Hepatocyte (in vitro differentiated cells): ENCODE measurements around the gene NOB1. TPM values are rescaled to one million over a fixed set of nuclear protein-coding genes. Genes with fewer than 3 reads are reported as not detected.

Experiments
- DNase-seq: peaks from one replicate; pipeline ENCODE4 v3.0.0-alpha.2; 2016; ENCODE audit warnings: low spot score
- H2AFZ ChIP-seq: fragments of 200-600 bp; sonication (generic); 2 replicates; pipeline ENCODE4 v1.6.0; 2016; ENCODE audit warnings: antibody characterized with exemption, mild to moderate bottlenecking
- H3K27ac ChIP-seq: fragments of 200-600 bp; sonication (generic); 2 replicates; pipeline ENCODE4 v1.5.1; 2016; ENCODE audit warnings: mild to moderate bottlenecking
- H3K27me3 ChIP-seq: fragments of 200-600 bp; sonication (generic); 2 replicates; pipeline ENCODE4 v1.6.1; 2016
- H3K36me3 ChIP-seq: fragments of 200-600 bp; sonication (generic); replicated peaks from 2 replicates; pipeline ENCODE4 v1.5.1; 2016; ENCODE audit warnings: low read depth; ENCODE audit not compliant: insufficient read depth
- H3K4me1 ChIP-seq: fragments of 200-600 bp; sonication (generic); 2 replicates; pipeline ENCODE4 v1.5.1; 2016; ENCODE audit warnings: mild to moderate bottlenecking, moderate library complexity; ENCODE audit not compliant: insufficient read depth
- H3K4me2 ChIP-seq: fragments of 200-600 bp; sonication (generic); 2 replicates; pipeline ENCODE4 v1.6.0; 2016
- H3K4me3 ChIP-seq: fragments of 200-600 bp; sonication (generic); 2 replicates; pipeline ENCODE4 v1.5.1; 2016; ENCODE audit warnings: mild to moderate bottlenecking
- H3K79me2 ChIP-seq: fragments of 200-600 bp; sonication (generic); 2 replicates; pipeline ENCODE4 v1.6.0; 2017; ENCODE audit warnings: mild to moderate bottlenecking
- H3K9me2 ChIP-seq: fragments of 200-600 bp; sonication (generic); replicated peaks from 2 replicates; pipeline ENCODE4 v1.6.0; 2017; ENCODE audit warnings: mild to moderate bottlenecking; ENCODE audit not compliant: insufficient read depth
- H3K9me3 ChIP-seq: fragments of 200-600 bp; sonication (generic); 2 replicates; pipeline ENCODE4 v1.5.1; 2016; ENCODE audit warnings: low read depth, mild to moderate bottlenecking
- H4K20me1 ChIP-seq: fragments of 200-600 bp; sonication (generic); 2 replicates; pipeline ENCODE4 v1.6.0; 2016; ENCODE audit warnings: mild to moderate bottlenecking; ENCODE audit not compliant: insufficient read depth, poor library complexity, severe bottlenecking
- CTCF ChIP-seq: fragments of 200-600 bp; sonication (generic); IDR thresholded peaks from 2 replicates; pipeline ENCODE4 v1.5.1; 2016; ENCODE audit warnings: antibody characterized with exemption, mild to moderate bottlenecking; ENCODE audit not compliant: poor library complexity
- EZH2 ChIP-seq: fragments of 200-600 bp; sonication (generic); IDR thresholded peaks from 2 replicates; pipeline ENCODE4 v1.6.1; 2016; ENCODE audit warnings: antibody characterized with exemption, mild to moderate bottlenecking, borderline replicate concordance
- EZH2phosphoT487 ChIP-seq: fragments of 200-600 bp; sonication (generic); IDR thresholded peaks from one replicate; pipeline ENCODE4 v1.6.1; 2018; ENCODE audit warnings: antibody characterized with exemption, mild to moderate bottlenecking, low read depth, moderate library complexity; ENCODE audit not compliant: unreplicated experiment, severe bottlenecking
- WGBS: methylation state at CpG from one replicate; pipeline ENCODE4 v1.1.6; 2016; ENCODE audit warnings: low lambda C conversion rate; ENCODE audit errors: missing lambda C conversion rate; 5-methylcytosine and 5-hydroxymethylcytosine counted together
- polyA plus RNA-seq: library from polyadenylated mRNA; unstranded; fragments of >200 nt; fragmentation: Nextera tagmentation; extraction: Ambion mirVana; gene quantifications from 2 replicates; pipeline ENCODE4 v1.2.1, GENCODE V29; 2016
- total RNA-seq: library from RNA; depleted of rRNA; stranded (reverse); fragments of >200 nt; gene quantifications from 2 replicates; pipeline ENCODE4 v1.2.3, GENCODE V29; 2014

The NOB1 gene
- total and polyA plus RNA-seq, 2 experiments from 2014 or later = 23.9 to 25.1 TPM

- no peaks in the 10 kb centered on the region for H3K27me3 ChIP-seq
- no peaks in the 10 kb centered on the region for H3K36me3 ChIP-seq
- TF ChIP-seq EZH2phosphoT487 (no peak), CTCF (no peak), EZH2 (no peak)
- no peak overlapping the region for H2AFZ ChIP-seq
- no peaks in the 10 kb centered on the region for H3K9me2 ChIP-seq
- no peak for DNase-seq
- H3K27ac ChIP-seq = no peak overlapping the region
- H3K4me1 ChIP-seq = no peaks in the 10 kb centered on the region
- peaks cover 69% of the 10 kb centered on the region for H3K79me2 ChIP-seq
- no peak overlapping the region for H3K4me2 ChIP-seq
- H3K9me3 ChIP-seq = no peaks in the 10 kb centered on the region
- peaks cover under 1% of the 10 kb centered on the region for H4K20me1 ChIP-seq
- no peak overlapping the region for H3K4me3 ChIP-seq
Measured at GRCh38 chr16:69775563-69775962, 20.8 kb upstream of the NOB1 start.

- Histone ChIP-seq H3K4me3 (no peak overlapping the region), H3K9me2 (no peaks in the 10 kb centered on the region), H3K36me3 (no peaks in the 10 kb centered on the region), H3K4me1 (no peaks in the 10 kb centered on the region), H2AFZ (no peak overlapping the region), H3K4me2 (no peak overlapping the region), H4K20me1 (peaks cover 3% of the 10 kb centered on the region), H3K27me3 (no peaks in the 10 kb centered on the region), H3K79me2 (peaks cover 81% of the 10 kb centered on the region), H3K9me3 (no peaks in the 10 kb centered on the region), H3K27ac (no peak overlapping the region)
- TF ChIP-seq CTCF (no peak), EZH2 (no peak), EZH2phosphoT487 (no peak)
- no peak for DNase-seq
- whole genome bisulfite sequencing = 91% methylated on average over 6 of the region's 6 CpGs
Measured at GRCh38 chr16:69773260-69773947, 18.7 kb upstream of the NOB1 start.

GRCh38 chr16:69771651-69771967 is 16.9 kb upstream of the NOB1 start:
- 76% methylated on average over 2 of the region's 2 CpGs for WGBS

More at GRCh38 chr16:69771651-69771967, 16.9 kb upstream of the NOB1 start:
- peaks cover 85% of the 10 kb centered on the region for H3K79me2 ChIP-seq
- H3K9me3 ChIP-seq = no peaks in the 10 kb centered on the region
- H4K20me1 ChIP-seq = peaks cover 3% of the 10 kb centered on the region
- TF ChIP-seq EZH2phosphoT487 (no peak), EZH2 (no peak), CTCF (no peak)
- peak overlapping the region; percentile 8 for H3K27ac ChIP-seq
- H3K9me2 ChIP-seq = no peaks in the 10 kb centered on the region
- no peaks in the 10 kb centered on the region for H3K4me1 ChIP-seq
- DNase-seq = no peak
- no peak overlapping the region for H3K4me3 ChIP-seq
- H3K4me2 ChIP-seq = no peak overlapping the region
- no peak overlapping the region for H2AFZ ChIP-seq
- no peaks in the 10 kb centered on the region for H3K36me3 ChIP-seq
- no peaks in the 10 kb centered on the region for H3K27me3 ChIP-seq
